GM21447 (cell line): ENCODE results near the gene ZSWIM7.
A peak's percentile ranks its signal among the peaks of the same experiment; 100 is the strongest.
"Not testable (repeated sequence)": the region's sequence is repeated elsewhere in the genome, so short reads cannot be mapped to it uniquely, and the experiment has no call there.

ENCODE experiments used
- ATAC-seq: cut with Tn5 transposase; IDR thresholded peaks from one replicate; pipeline ENCODE4 v1.9.1; 2021; ENCODE audit not compliant: unreplicated experiment

Gene ZSWIM7

DNA sequence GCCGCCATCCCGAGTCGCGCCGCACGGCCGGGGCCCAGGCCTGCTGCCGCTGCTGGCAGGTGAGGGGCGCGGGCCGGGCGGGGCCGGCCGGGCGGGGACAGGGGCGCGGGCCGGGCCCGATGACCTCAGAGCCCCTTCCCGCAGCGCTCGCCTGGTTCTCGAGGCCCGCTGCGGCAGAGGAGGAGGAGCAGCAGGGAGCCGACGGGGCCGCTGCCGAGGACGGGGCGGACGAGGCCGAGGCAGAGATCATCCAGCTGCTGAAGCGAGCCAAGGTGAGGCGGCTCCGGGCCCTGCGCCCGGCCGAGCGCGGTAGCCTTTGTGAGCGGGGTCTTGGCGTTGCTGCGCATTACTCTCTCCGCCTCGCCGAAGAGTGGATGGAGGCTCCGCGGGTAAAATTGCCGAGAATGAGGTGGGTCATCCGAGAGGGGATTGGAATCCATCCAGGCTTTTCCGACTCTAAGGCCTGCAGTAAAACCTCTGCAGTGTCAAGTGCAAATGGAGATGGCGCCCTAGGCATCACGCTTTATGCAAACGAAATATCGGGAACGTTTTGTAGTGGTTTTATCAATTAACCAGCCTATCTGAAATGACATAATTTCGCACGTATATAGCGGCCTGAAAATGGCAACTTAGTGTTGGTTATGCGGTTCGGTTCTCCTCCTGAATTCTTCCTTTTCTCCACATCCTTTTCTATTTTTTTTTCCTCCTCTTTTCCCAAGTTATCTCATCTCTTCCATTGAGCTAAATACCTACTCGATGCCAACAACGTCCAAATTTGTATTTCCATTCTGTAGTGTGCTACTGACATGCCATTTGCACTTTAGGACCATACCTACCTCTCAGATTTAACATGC, 697 bp upstream of the ZSWIM7 start:
- peak; percentile 23 for ATAC-seq

GRCh38 chr17:15998031-15998562, 1.4 kb downstream of the ZSWIM7 start:
- ATAC-seq: no peak

DNA sequence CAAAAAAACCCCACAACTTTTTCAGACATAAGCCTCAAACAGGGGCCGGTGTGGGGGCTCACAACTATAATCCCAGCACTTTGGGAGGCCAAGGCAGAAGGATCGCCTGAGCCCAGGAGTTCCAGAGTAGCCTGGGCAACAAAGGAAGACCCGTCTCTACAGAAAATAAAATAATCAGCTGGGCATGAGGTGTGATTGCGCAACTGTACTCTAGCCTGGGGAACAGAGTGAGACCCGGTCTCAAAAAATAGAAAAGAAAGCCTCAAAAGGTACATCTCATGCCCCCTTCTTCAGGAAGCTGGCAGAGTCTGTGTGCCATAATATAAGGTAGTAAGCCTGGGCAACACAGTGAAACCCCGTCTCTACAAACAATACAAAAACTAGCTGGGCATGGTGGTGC, 3.2 kb downstream of the ZSWIM7 start:
- no peak for ATAC-seq

DNA sequence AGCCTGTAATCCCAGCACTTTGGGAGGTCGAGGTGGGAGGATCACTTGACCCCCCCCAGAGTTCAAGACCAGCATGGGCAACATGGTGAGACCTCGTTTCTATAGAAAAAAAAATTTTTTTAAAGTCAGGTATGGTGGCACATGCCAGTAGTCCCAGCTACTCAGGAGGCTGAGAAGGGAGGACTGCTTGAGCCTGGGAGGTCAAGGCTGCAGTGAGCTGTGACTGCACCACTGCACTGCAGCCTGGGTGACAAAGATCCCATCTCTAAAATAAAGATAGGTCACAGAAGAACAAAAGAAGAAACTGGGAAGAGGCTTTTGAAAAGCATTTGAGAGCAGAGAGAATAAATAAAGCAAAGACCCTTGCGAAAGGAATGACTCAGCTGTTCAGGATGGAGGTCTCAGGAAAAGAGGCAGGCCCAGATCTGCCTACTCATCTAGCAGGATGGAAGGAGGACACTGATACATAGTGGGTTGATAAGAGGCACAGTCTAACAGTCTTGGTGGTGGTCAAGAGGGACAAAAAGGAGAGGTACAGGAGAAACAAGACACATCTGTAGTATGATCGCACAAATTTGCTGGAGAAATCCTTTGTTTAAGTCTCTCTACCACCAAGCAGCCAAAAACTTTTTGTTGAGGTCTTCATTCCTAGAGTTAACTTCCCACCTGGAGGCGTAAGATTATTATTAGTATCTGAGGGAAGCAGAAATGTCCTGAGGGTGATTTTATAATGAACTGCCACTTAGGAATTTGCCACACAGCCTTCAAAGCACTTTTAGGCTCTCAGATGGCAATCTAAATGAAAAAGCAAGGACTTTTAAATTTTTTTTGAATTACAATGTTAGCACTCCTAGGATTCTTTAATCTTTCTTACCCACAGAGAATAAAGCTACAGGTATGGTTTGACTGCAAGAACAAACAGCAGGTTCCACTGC, 17.6 kb downstream of the ZSWIM7 start:
- ATAC-seq: no peak

DNA sequence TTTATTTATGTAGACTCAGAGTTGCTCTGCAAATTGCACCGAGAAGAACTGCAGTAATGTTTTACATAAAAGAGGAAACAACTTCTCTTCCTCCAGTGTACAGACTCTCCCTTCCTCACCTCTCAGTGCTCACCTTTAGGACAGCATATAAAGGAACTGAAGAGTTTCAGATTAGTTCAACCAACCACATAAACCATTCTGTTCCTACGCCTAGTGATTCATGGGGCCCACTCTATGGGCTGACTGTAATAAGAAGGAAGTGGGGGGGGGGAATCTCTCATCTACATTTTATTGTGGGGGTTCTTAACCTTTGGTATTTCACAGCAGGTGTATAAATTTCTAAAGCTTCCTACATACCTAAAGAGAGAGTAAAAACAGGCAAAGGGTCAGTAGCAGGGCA, 18.3 kb downstream of the ZSWIM7 start:
- peak; percentile 95 for ATAC-seq

DNA sequence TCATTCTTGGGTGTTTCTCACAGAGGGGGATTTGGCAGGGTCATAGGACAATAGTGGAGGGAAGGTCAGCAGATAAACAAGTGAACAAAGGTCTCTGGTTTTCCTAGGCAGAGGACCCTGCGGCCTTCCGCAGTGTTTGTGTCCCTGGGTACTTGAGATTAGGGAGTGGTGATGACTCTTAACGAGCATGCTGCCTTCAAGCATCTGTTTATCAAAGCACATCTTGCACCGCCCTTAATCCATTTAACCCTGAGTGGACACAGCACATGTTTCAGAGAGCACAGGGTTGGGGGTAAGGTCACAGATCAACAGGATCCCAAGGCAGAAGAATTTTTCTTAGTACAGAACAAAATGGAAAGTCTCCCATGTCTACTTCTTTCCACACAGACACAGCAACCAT, 20.5 kb downstream of the ZSWIM7 start:
- ATAC-seq: not testable (repeated sequence)

DNA sequence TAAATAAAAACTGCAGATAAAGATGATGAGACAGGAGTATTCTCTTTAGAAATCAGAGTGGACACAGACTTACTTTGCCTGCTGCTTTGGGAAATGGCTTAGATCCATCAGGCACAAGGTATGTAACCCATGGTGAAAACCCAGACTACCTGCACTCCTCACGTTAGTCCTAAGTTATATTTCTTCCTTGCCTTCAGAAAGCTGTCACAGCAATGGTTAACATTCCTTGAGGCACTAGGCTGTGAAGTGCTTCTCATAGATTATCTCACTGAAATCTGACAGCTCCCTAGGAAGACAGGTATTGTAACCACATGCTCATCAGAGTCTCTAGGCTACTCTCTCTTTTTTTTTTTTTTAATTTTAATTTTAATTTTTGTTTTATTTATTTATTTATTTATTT, 20.9 kb downstream of the ZSWIM7 start:
- ATAC-seq: no peak

DNA sequence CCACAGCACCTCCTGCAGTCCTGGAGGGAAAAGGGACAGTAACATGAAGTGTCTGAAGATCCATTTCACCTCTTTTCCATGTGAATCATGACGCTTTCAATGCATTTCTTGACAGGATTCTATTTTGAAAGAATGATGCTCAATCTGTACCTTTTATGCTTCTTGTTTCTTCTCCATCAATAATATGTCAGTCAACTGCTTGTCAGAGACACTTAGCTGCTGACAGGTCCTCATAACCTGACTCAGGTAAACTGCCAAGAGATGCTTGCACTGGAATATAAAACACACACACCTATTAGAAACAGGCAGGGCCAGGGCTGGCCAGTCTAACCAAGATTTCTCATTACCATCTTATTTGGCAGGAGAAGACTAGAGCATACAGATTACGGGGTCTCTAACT, 21.6 kb downstream of the ZSWIM7 start:
- no peak for ATAC-seq

DNA sequence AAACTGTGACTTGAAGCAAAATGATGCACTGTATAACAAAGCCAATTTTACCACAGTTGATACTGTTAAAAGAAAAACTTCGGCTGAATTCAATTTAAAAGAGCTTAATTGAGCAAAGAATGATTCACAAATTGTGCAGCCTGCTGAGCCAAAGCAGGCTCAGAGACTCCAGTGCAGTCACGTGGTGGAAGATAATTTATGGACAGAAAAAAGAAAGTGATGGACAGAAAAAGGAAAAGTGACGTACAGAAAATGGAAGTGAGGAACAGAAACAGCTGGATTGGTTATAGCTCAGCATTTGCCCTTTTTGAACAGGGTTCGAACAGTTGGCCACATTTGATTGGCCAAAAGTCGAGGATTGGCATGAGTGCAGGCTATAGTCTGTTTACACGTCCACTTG, 25.7 kb downstream of the ZSWIM7 start:
- no peak for ATAC-seq

- ATAC-seq: no peak
Measured at GRCh38 chr17:15973016-15973415, 26.5 kb downstream of the ZSWIM7 start.

- ATAC-seq: no peak
Measured at GRCh38 chr17:15972497-15972951, 27.0 kb downstream of the ZSWIM7 start.

- no peak for ATAC-seq
Measured at GRCh38 chr17:15971882-15972281, 27.6 kb downstream of the ZSWIM7 start.

GRCh38 chr17:15971098-15971678, 28.3 kb downstream of the ZSWIM7 start:
- ATAC-seq: no peak

DNA sequence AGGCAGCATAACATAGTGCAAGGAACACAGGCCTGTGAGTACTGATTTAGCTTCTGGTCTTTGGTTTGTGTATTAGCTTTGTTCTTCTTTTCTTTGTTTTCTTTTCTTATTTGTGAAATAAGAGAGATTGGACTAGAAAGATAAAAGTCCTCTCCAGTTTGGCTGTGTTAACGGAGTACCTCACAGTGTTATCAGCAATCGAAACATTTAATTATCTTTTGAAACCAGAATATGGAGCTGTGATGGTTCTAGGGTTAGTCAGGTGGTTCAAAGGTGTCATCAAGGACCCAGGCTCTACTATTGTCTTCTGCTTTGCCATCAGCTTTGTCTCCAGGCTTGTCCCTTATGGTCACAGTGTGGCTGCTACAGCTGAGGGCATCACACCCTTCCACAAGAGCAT, 29.0 kb downstream of the ZSWIM7 start:
- no peak for ATAC-seq

GRCh38 chr17:15969463-15969862, 30.0 kb downstream of the ZSWIM7 start:
- ATAC-seq: no peak

DNA sequence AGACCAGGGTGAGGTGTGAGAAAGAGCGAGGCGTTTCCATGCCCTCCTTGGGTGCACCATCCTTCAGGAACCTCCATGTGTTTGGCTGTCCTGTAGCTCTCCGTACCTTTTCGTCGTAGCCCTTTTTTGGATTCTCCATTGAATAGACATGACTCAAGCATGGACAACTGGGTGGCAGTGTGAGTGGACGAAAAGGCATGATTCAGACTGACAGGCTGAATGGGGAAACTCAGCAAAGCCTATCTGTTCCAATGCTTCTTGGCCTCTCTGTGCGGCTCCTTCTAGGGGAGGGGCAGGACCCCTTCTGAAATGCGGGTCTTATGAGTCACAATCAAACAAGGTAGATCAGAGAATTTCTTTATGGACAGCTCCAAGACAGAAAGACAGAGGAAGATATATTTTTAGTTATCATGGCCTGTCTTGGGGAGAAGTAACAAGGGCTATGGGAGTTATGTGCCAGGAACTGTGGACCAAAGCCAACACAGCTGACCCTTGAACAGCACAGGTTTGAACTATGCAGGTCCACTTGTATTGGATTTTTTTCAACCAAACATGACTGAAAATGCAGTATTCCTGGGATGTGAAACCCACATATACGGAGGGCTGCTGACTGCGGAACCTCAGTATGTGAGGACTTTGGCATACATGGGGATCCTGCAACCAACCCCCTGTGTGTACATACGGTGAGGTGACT, 31.7 kb downstream of the ZSWIM7 start:
- no peak for ATAC-seq

DNA sequence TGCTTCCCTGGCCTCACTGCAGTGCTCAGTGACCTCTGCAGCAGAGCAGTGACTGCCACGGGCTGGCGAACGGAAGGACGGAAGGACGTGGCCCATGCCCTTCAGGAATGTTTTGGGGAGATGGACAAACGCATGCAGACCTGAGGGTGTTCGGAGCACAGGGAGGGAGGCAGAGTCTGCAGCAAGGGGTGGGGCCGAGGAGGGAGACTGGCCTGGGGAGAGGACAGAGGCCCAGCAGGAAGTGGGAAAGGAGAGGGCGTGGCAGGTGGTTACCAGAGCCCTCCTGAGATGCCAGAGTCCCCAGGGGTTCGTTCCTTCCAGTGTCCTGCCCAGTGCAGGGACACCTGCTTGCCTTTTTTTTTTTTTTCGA, 32.6 kb downstream of the ZSWIM7 start:
- no peak for ATAC-seq

- no peak for ATAC-seq
Measured at GRCh38 chr17:15966183-15966878, 33.2 kb downstream of the ZSWIM7 start.

GRCh38 chr17:15965528-15965927, 34.0 kb downstream of the ZSWIM7 start:
- ATAC-seq: no peak

DNA sequence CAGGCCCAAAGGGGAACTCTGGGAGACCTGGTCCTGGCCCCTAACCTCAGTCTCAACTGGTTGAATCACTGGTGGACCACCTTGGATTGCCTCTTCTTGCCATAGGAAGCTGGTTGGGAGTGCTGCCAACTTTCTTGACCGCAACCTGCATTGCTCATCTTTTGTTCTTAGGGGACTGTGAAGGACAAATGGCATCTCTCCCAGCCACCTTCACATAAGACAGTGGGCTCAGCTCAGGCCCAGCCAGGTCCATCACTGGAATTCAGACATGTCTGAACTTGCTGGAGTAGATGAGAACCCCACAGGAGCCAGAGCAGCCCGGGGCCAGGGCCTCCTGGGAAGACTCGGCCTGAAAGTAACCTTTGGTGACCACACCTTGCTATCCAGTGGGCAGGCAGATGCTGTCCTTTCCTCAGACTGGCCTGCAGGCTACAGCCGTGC, 35.8 kb downstream of the ZSWIM7 start:
- no peak for ATAC-seq
